Neural cell (in vitro differentiated cells): ENCODE results near the gene RBMX. TPM values are rescaled to one million over a fixed set of nuclear protein-coding genes. Genes with fewer than 3 reads are reported as not detected.
A peak's percentile ranks its signal among the peaks of the same experiment; 100 is the strongest.
"Not testable (repeated sequence)": the region's sequence is repeated elsewhere in the genome, so short reads cannot be mapped to it uniquely, and the experiment has no call there.

ENCODE experiments used
- H2AFZ ChIP-seq: fragments of 200-600, 300-800 bp; sonication (generic), shearing (Covaris generic); 2 replicates; pipeline ENCODE4 v1.6.0; 2014; ENCODE audit warnings: low read depth, mild to moderate bottlenecking, antibody characterized with exemption, low read length, moderate library complexity
- H3F3A ChIP-seq: fragments of 200-600 bp; shearing (Covaris generic); 2 replicates; pipeline ENCODE4 v1.6.1; 2016; ENCODE audit warnings: mild to moderate bottlenecking, moderate library complexity, mixed read lengths, antibody characterized with exemption, low read length; ENCODE audit not compliant: insufficient read depth, poor library complexity, severe bottlenecking
- H3K27ac ChIP-seq: fragments of 200-600, 300-800 bp; sonication (generic), shearing (Covaris generic); 2 replicates; pipeline ENCODE4 v1.5.1; 2014; ENCODE audit warnings: mild to moderate bottlenecking, low read length, moderate library complexity
- H3K27me3 ChIP-seq: fragments of 300-800, 200-600 bp; sonication (generic), shearing (Covaris generic); 2 replicates; pipeline ENCODE4 v1.6.0; 2014; ENCODE audit warnings: mild to moderate bottlenecking, low read depth, low read length, moderate library complexity; ENCODE audit not compliant: insufficient read depth
- H3K36me3 ChIP-seq: fragments of 300-800, 200-600 bp; sonication (generic), shearing (Covaris generic); 2 replicates; pipeline ENCODE4 v1.5.1; 2014; ENCODE audit warnings: mild to moderate bottlenecking, antibody characterized with exemption, low read length, moderate library complexity; ENCODE audit not compliant: insufficient read depth
- H3K4me2 ChIP-seq: fragments of 300-800, 200-600 bp; sonication (generic), shearing (Covaris generic); 2 replicates; pipeline ENCODE4 v1.6.0; 2014; ENCODE audit warnings: mild to moderate bottlenecking, low read length
- H3K4me3 ChIP-seq: fragments of 300-800, 200-600 bp; sonication (generic), shearing (Covaris generic); 2 replicates; pipeline ENCODE4 v1.5.1; 2014; ENCODE audit warnings: mild to moderate bottlenecking, low read length, moderate library complexity
- H3K79me2 ChIP-seq: fragments of 200-600 bp; shearing (Covaris generic); replicated peaks from 2 replicates; pipeline ENCODE4 v1.6.0; 2014; ENCODE audit warnings: mild to moderate bottlenecking, low read length, moderate library complexity; ENCODE audit not compliant: insufficient read depth
- H3K9ac ChIP-seq: fragments of 300-800, 200-600 bp; sonication (generic), shearing (Covaris generic); 2 replicates; pipeline ENCODE4 v1.6.1; 2016; ENCODE audit warnings: mild to moderate bottlenecking, low read length, mixed read lengths
- H3K9me2 ChIP-seq: fragments of 200-600 bp; shearing (Covaris generic); 2 replicates; pipeline ENCODE4 v1.6.1; 2016; ENCODE audit warnings: mild to moderate bottlenecking, low read length, mixed read lengths; ENCODE audit not compliant: insufficient read depth
- H3K9me3 ChIP-seq: fragments of 200-600, 300-800 bp; sonication (generic), shearing (Covaris generic); 2 replicates; pipeline ENCODE4 v1.6.1; 2016; ENCODE audit warnings: mild to moderate bottlenecking, mixed run types, low read length, moderate library complexity, mixed read lengths
- H4K20me1 ChIP-seq: fragments of 200-600 bp; shearing (Covaris generic); 2 replicates; pipeline ENCODE4 v1.6.1; 2016; ENCODE audit warnings: mild to moderate bottlenecking, mixed run types; ENCODE audit not compliant: insufficient read depth
- CTCF ChIP-seq: fragments of 450-650 bp; IDR thresholded peaks from 2 replicates; pipeline ENCODE4 v1.5.1; 2014; ENCODE audit warnings: antibody characterized with exemption, mild to moderate bottlenecking, moderate library complexity; ENCODE audit not compliant: poor library complexity, severe bottlenecking
- EP300 ChIP-seq: fragments of 450-650 bp; conservative IDR thresholded peaks from 2 replicates; pipeline ENCODE4 v1.6.1; 2014; ENCODE audit warnings: antibody characterized with exemption, mild to moderate bottlenecking, moderate library complexity; ENCODE audit not compliant: poor library complexity, severe bottlenecking
- EZH2 ChIP-seq: fragments of 200-600, 300-800 bp; shearing (Covaris generic), sonication (generic); IDR thresholded peaks from 2 replicates; pipeline ENCODE4 v1.6.1; 2014; ENCODE audit warnings: antibody characterized with exemption, low read length, borderline replicate concordance, mild to moderate bottlenecking; ENCODE audit not compliant: insufficient read depth, poor library complexity, severe bottlenecking
- MXI1 ChIP-seq: fragments of 450-650 bp; conservative IDR thresholded peaks from 2 replicates; pipeline ENCODE4 v1.6.1; 2014; ENCODE audit warnings: antibody characterized with exemption, mild to moderate bottlenecking; ENCODE audit not compliant: poor library complexity, severe bottlenecking
- POLR2AphosphoS5 ChIP-seq: IDR thresholded peaks from 2 replicates; pipeline ENCODE4 v1.6.1; 2012
- RAD21 ChIP-seq: fragments of 450-650 bp; conservative IDR thresholded peaks from 2 replicates; pipeline ENCODE4 v1.6.1; 2014; ENCODE audit warnings: antibody characterized with exemption, mild to moderate bottlenecking, moderate library complexity
- REST ChIP-seq: IDR thresholded peaks from 2 replicates; pipeline ENCODE4 v1.6.1; 2012; ENCODE audit warnings: borderline replicate concordance
- SMC3 ChIP-seq: fragments of 450-650 bp; conservative IDR thresholded peaks from 2 replicates; pipeline ENCODE4 v1.6.1; 2014; ENCODE audit warnings: antibody characterized with exemption, mild to moderate bottlenecking, moderate library complexity; ENCODE audit not compliant: poor library complexity
- TAF1 ChIP-seq: IDR thresholded peaks from 2 replicates; pipeline ENCODE4 v1.6.1; 2012; ENCODE audit warnings: low read depth
- polyA plus RNA-seq: library from polyadenylated mRNA; depleted of rRNA; stranded (reverse); fragments of >200 nt; gene quantifications from 2 replicates; pipeline ENCODE4 v1.2.3, GENCODE V29; 2014

The RBMX gene
- polyA plus RNA-seq, 1 donor from 2014 or later, result 875 TPM

DNA sequence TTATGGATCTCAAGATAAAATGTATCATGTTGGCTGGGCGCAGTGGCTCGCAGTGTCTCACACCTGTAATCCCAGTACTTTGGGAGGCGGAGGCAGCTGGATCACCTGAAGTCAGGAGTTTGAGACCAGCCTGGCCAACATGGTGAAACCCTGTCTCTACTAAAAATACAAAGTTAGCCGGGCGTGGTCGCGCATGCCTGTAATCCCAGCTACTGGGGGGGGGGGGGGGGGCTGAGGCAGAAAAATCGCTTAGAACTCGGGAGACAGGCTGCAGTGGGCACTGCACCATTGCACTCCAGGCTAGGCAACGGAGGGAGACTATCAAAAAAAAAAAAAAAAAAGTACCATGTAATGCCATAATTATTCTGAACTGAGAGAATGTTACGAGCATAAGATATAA is 2.1 kb downstream of the RBMX start:
- Histone ChIP-seq H3K9me2 (no peaks in the 10 kb centered on the region), H3K9me3 (no peaks in the 10 kb centered on the region), H4K20me1 (no peaks in the 10 kb centered on the region), H3K9ac (peak overlapping the region; percentile 95), H3K79me2 (peaks cover 32% of the 10 kb centered on the region), H3K36me3 (no peaks in the 10 kb centered on the region), H3K4me3 (peak overlapping the region; percentile 82), H2AFZ (no peak overlapping the region), H3F3A (no peaks in the 10 kb centered on the region), H3K4me2 (no peak overlapping the region), H3K27me3 (no peaks in the 10 kb centered on the region), H3K27ac (no peak overlapping the region)
- TF ChIP-seq SMC3, result no peak
- TF ChIP-seq TAF1, result no peak
- TF ChIP-seq POLR2AphosphoS5, result no peak
- TF ChIP-seq REST, result no peak
- TF ChIP-seq EP300, result no peak
- TF ChIP-seq EZH2, result no peak
- TF ChIP-seq CTCF, result no peak
- no peak for TF ChIP-seq RAD21
- no peak for TF ChIP-seq MXI1

DNA sequence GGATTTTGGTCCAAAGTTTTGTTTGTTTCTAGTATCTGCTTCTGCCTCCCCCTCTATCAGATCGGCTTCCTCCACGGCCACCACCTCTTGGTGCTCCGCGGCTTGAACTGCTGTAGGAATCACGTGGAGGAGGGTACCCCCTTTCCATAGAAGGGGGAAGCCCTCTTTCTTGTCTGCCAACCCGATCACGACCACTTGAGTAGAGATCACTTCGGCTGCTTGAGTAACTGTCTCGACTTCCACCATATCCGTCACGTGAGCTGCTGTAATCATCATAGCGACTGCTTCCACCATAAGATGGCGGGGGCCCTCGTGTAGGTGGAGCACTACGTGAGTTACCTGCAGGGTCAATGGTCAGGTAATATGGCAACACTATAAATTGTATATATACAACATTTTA is 6.4 kb downstream of the RBMX start:
- not testable (repeated sequence) for H3K27me3 ChIP-seq, H3K4me2 ChIP-seq, H3K36me3 ChIP-seq, H3K9me2 ChIP-seq, H3K9me3 ChIP-seq, H2AFZ ChIP-seq, H3F3A ChIP-seq, H4K20me1 ChIP-seq, H3K4me3 ChIP-seq, H3K9ac ChIP-seq, H3K27ac ChIP-seq
- peaks cover 18% of the 10 kb centered on the region for H3K79me2 ChIP-seq

DNA sequence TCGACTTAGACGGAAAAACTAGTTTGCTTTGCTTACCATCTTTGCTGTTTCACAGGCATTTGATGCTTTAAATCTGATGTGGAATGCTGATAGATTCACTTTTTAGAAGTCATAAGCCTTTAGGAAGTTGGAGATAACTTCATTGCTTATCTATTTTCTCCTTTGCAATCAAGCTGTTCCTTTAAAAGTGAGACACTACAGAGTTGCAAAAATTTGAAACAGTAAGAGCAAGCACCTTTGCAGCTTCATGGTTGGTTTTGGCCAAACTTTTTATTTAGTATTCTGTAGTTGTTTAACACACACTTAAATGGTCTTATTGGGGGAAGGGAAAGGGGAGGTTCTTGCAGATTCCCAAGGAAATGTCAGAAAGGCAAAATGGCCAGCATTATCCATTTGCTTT is 7.3 kb downstream of the RBMX start:
- not testable (repeated sequence) for H3K4me3 ChIP-seq, H3K36me3 ChIP-seq, H4K20me1 ChIP-seq, H3K9ac ChIP-seq, H3K4me2 ChIP-seq, H3K9me3 ChIP-seq, H2AFZ ChIP-seq, H3K9me2 ChIP-seq, H3K27ac ChIP-seq, H3F3A ChIP-seq, H3K27me3 ChIP-seq
- peaks cover 12% of the 10 kb centered on the region for H3K79me2 ChIP-seq
